SIG-M5 (cell line): Measurements from ENCODE around the gene RNF168.
"Not testable (repeated sequence)": the region's sequence is repeated elsewhere in the genome, so short reads cannot be mapped to it uniquely, and the experiment has no call there.

Experiments used
- DNase-seq: peaks from one replicate; lab custom pipeline; 2025; lab: John Stamatoyannopoulos, UW

RNF168 gene

GRCh38 chr3:196514913-196515621 lies 11.5 kb upstream of the RNF168 start, which contains the start of gene SMCO1:
SMCO1 (minus strand) TSS chr3:196515346; CDS start chr3:196515209, 137 bp downstream.
- no peak for DNase-seq

GRCh38 chr3:196514350-196514716 lies 10.8 kb upstream of the RNF168 start:
- DNase-seq = no peak

GRCh38 chr3:196513697-196514349 lies 10.3 kb upstream of the RNF168 start:
- DNase-seq = no peak

GRCh38 chr3:196511646-196512425 lies 8.3 kb upstream of the RNF168 start:
- not testable (repeated sequence) for DNase-seq

- DNase-seq = not testable (repeated sequence)
Observed at GRCh38 chr3:196511108-196511507, 7.5 kb upstream of the RNF168 start.

- DNase-seq = no peak
Observed at GRCh38 chr3:196506687-196507086, 3.1 kb upstream of the RNF168 start.

- no peak for DNase-seq
Observed at GRCh38 chr3:196504556-196504955, 988 bp upstream of the RNF168 start.

- DNase-seq = not testable (repeated sequence)
Observed at GRCh38 chr3:196504077-196504398, 470 bp upstream of the RNF168 start.

GRCh38 chr3:196502775-196503195 lies 783 bp downstream of the RNF168 start:
- no peak for DNase-seq

- DNase-seq = no peak
Observed at GRCh38 chr3:196501316-196502044, 2.1 kb downstream of the RNF168 start.

GRCh38 chr3:196499807-196500524 lies 3.6 kb downstream of the RNF168 start:
- DNase-seq = no peak

- DNase-seq = no peak
Observed at GRCh38 chr3:196499061-196499460, 4.5 kb downstream of the RNF168 start.

- no peak for DNase-seq
Observed at GRCh38 chr3:196498297-196498696, 5.3 kb downstream of the RNF168 start.

- no peak for DNase-seq
Observed at GRCh38 chr3:196496183-196496582, 7.4 kb downstream of the RNF168 start.

- no peak for DNase-seq
Observed at GRCh38 chr3:196493292-196493691, 10.3 kb downstream of the RNF168 start.

- DNase-seq = no peak
Observed at GRCh38 chr3:196492080-196492479, 11.5 kb downstream of the RNF168 start.

GRCh38 chr3:196489747-196490146 lies 13.8 kb downstream of the RNF168 start:
- no peak for DNase-seq

- no peak for DNase-seq
Observed at GRCh38 chr3:196486263-196486662, 17.3 kb downstream of the RNF168 start.

GRCh38 chr3:196477678-196478077 lies 25.9 kb downstream of the RNF168 start:
- no peak for DNase-seq

GRCh38 chr3:196472286-196472685 lies 31.3 kb downstream of the RNF168 start:
- no peak for DNase-seq

GRCh38 chr3:196471551-196471950 lies 32.0 kb downstream of the RNF168 start:
- DNase-seq = no peak

GRCh38 chr3:196470182-196470581 lies 33.4 kb downstream of the RNF168 start:
- not testable (repeated sequence) for DNase-seq
